ENCODE results near the gene TNF.

Gene TNF

GRCh38 chr6:31572041-31572911 is 3.1 kb upstream of the TNF start, which contains the start of gene LTA:
Gene LTA, plus strand, starts transcription at chr6:31572289. Its CDS starts 454 bp downstream, at chr6:31572743.
- no peak within 1 kb of the TSS for H3K4me3 ChIP-seq (ENCODE audit: low read depth, low read length)

- no peak overlapping the region for H3K4me3 ChIP-seq (ENCODE audit: low read depth, low read length)
Measured at GRCh38 chr6:31573239-31574105, 1.9 kb upstream of the TNF start.

GRCh38 chr6:31574106-31575061 is 981 bp upstream of the TNF start:
- H3K4me3 ChIP-seq (ENCODE audit: low read depth, low read length): no peak overlapping the region

- H3K4me3 ChIP-seq (ENCODE audit: low read depth, low read length): no peak overlapping the region
Measured at GRCh38 chr6:31575952-31576685, 754 bp downstream of the TNF start.

- H3K4me3 ChIP-seq (ENCODE audit: low read depth, low read length): no peak overlapping the region
Measured at GRCh38 chr6:31576897-31577578, 1.7 kb downstream of the TNF start.

- no peak overlapping the region for H3K4me3 ChIP-seq (ENCODE audit: low read depth, low read length)
Measured at GRCh38 chr6:31577579-31577966, 2.2 kb downstream of the TNF start.

- H3K4me3 ChIP-seq (ENCODE audit: low read depth, low read length): no peak overlapping the region
Measured at GRCh38 chr6:31578184-31579118, 3.1 kb downstream of the TNF start.

- no peak overlapping the region for H3K4me3 ChIP-seq (ENCODE audit: low read depth, low read length)
Measured at GRCh38 chr6:31579119-31579505, 3.7 kb downstream of the TNF start.

GRCh38 chr6:31579546-31580437 is 4.4 kb downstream of the TNF start:
- no peak overlapping the region for H3K4me3 ChIP-seq (ENCODE audit: low read depth, low read length)

- peak overlapping the region; percentile 82 for H3K4me3 ChIP-seq (ENCODE audit: low read depth, low read length)
Measured at GRCh38 chr6:31580438-31580740, 5.0 kb downstream of the TNF start.

- H3K4me3 ChIP-seq (ENCODE audit: low read depth, low read length): peak overlapping the region; percentile 82
Measured at GRCh38 chr6:31580807-31581433, 5.6 kb downstream of the TNF start.

GRCh38 chr6:31581434-31582229 is 6.3 kb downstream of the TNF start:
- peak overlapping the region; percentile 82 for H3K4me3 ChIP-seq (ENCODE audit: low read depth, low read length)

GRCh38 chr6:31582230-31582643 is 6.9 kb downstream of the TNF start, which contains the start of gene LTB:
Gene LTB, minus strand, starts transcription at chr6:31582424. Its CDS starts 7 bp downstream, at chr6:31582417.
- H3K4me3 ChIP-seq (ENCODE audit: low read depth, low read length): peak within 1 kb of the TSS; percentile 82

GRCh38 chr6:31585491-31585890 is 10.1 kb downstream of the TNF start:
- H3K4me3 ChIP-seq (ENCODE audit: low read depth, low read length): no peak overlapping the region

- no peak within 1 kb of the TSS for H3K4me3 ChIP-seq (ENCODE audit: low read depth, low read length)
Measured at GRCh38 chr6:31586008-31586407, 10.6 kb downstream of the TNF start, which contains the start of gene LST1. Gene LST1, plus strand, starts transcription at chr6:31586277. Its CDS starts 1,023 bp downstream, at chr6:31587300.
